H1 (cell line): ENCODE data around the gene ADO. TPM values are rescaled to one million over a fixed set of nuclear protein-coding genes. Genes with fewer than 3 reads are reported as not detected.

Experiments
- BCL11A ChIP-seq, 2 experiments: IDR thresholded peaks; one replicate each; pipeline ENCODE4 v1.6.1; 2011; ENCODE audit warnings: low read depth in 2 of 2, low read length in 2 of 2, mild to moderate bottlenecking in 2 of 2
- CBX5 ChIP-seq: fragments of 300-800, 300-1000 bp; sonication (generic); IDR thresholded peaks from 2 replicates; pipeline ENCODE4 v1.7.1; 2016; ENCODE audit warnings: antibody characterized with exemption, low read length, low read depth
- CHD2 ChIP-seq: IDR thresholded peaks from 2 replicates; pipeline ENCODE4 v1.6.1; 2012; ENCODE audit warnings: low read length, improper control_type of control experiment
- EZH2 ChIP-seq: fragments of 200-600 bp; sonication (generic); IDR thresholded peaks from 2 replicates; pipeline ENCODE4 v1.7.1; 2012; ENCODE audit warnings: low read depth, mild to moderate bottlenecking, moderate library complexity, low read length, inconsistent platforms; ENCODE audit not compliant: severe bottlenecking
- GABPA ChIP-seq: IDR thresholded peaks from 2 replicates; pipeline ENCODE4 v1.6.1; 2011; ENCODE audit warnings: mild to moderate bottlenecking, low read length, moderate library complexity, borderline replicate concordance; ENCODE audit not compliant: insufficient read depth
- KDM4A ChIP-seq: IDR thresholded peaks from one replicate; pipeline ENCODE4 v1.7.1; 2012; ENCODE audit warnings: low read depth, mild to moderate bottlenecking, moderate library complexity, low read length, inconsistent platforms; ENCODE audit not compliant: severe bottlenecking
- NANOG ChIP-seq: IDR thresholded peaks from 2 replicates; pipeline ENCODE4 v1.6.1; 2011; ENCODE audit warnings: low read length, low read depth, mild to moderate bottlenecking, inconsistent platforms; ENCODE audit not compliant: insufficient read depth, poor library complexity, severe bottlenecking
- NRF1 ChIP-seq: IDR thresholded peaks from 2 replicates; pipeline ENCODE4 v1.6.1; 2011; ENCODE audit warnings: mild to moderate bottlenecking, low read depth, low read length, improper control_type of control experiment
- POLR2AphosphoS5 ChIP-seq: IDR thresholded peaks from 2 replicates; pipeline ENCODE4 v1.6.1; 2011; ENCODE audit warnings: low read depth, low read length
- RBBP5 ChIP-seq: IDR thresholded peaks from 2 replicates; pipeline ENCODE4 v1.7.1; 2012; ENCODE audit warnings: low read depth, mild to moderate bottlenecking, inconsistent platforms, low read length, moderate library complexity, borderline replicate concordance
- TBP ChIP-seq: IDR thresholded peaks from 2 replicates; pipeline ENCODE4 v1.6.1; 2011; ENCODE audit warnings: low read depth, low read length, improper control_type of control experiment
- polyA plus RNA-seq, 7 experiments: library from polyadenylated mRNA; depleted of rRNA in 3 of 7; stranded (reverse) in 5 of 7; unstranded in 2 of 7; fragments of >200 nt in 5 of 7; fragments of 200-250 nt in 2 of 7; gene quantifications; 1 replicate in 5 of 7; 2 replicates in 1 of 7; 4 replicates in 1 of 7; pipeline versions ENCODE4 v1.2.1 to v1.2.3, GENCODE V29; 2011 to 2013; ENCODE audit warnings: missing spikeins in 2 of 7, mixed read lengths in 2 of 7
- total RNA-seq: library from RNA; stranded (reverse); fragmentation: NEBNext Ultra II Directional; extraction: Animal tissue kit (Norgen Biotek cat#: 25700); gene quantifications from 2 replicates; pipeline ENCODE4 v1.2.1, GENCODE V29; 2021

Gene ADO
- total and polyA plus RNA-seq, 2 of the 8 experiments (the other 6 are each of a cell fraction or from before 2014, with no cell fraction given) = 18.7 to 27.9 TPM

DNA sequence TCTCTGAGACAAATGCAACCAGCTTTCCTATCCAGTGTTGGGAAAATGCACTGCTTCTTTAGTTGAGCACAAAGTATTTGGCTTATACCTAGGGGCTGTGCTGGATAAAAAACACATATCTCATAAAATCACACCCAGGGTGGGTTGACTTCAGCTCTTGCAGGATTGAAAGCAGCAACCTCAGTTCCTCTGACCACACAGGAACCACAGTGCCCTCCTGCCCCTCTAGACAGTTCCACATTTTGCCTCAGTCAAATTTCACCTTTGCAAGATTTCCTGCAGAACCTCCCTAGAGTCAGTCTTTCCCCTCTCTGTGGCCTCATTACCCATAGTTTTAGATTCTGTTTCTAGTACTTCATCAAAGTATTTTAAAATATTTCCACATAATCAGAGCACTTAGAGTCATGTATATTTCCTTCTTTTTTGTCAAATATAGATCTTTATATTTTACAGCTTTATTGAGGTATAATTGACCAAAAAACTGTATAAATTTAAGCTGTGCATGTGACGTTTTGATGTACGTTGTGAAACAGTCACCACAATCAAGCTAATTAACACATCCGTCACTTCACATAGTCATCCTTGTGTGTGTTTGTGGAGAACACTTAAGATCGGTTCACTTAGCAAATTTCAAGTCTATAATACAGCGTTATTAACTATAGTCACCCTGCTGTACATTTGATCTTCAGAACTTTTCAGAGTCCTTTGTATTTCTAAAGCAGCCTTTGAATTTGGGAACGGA lies 48.6 kb downstream of the ADO start (continued):
- TF ChIP-seq POLR2AphosphoS5 = no peak
- no peak for TF ChIP-seq NANOG
- TF ChIP-seq RBBP5 = no peak
- no peak for TF ChIP-seq CHD2
- TF ChIP-seq BCL11A (IDR thresholded peaks at IDR 0.05; ENCODE audit: low read depth in 2 of 2, low read length in 2 of 2) = no peak
- no peak for TF ChIP-seq NRF1
- no peak for TF ChIP-seq TBP
- no peak for TF ChIP-seq KDM4A
- TF ChIP-seq EZH2 = no peak
- TF ChIP-seq CBX5 = no peak
- TF ChIP-seq GABPA = no peak
